ENCODE results near the gene QRFP.
A peak's percentile ranks its signal among the peaks of the same experiment; 100 is the strongest.

Gene QRFP

GRCh38 chr9:130896233-130897014 is at the start of gene QRFP:
Gene QRFP (minus strand): TSS chr9:130896812. CDS start chr9:130893838, 2,974 bp downstream.
- DNase-seq, result no peak

GRCh38 chr9:130945173-130945572 is 48.6 kb upstream of the QRFP start:
- no peak for DNase-seq

- no peak for DNase-seq
Measured at GRCh38 chr9:130944510-130945058, 48.0 kb upstream of the QRFP start.

- DNase-seq, result no peak
Measured at GRCh38 chr9:130943777-130944176, 47.2 kb upstream of the QRFP start.

- no peak for DNase-seq
Measured at GRCh38 chr9:130943221-130943620, 46.6 kb upstream of the QRFP start.

GRCh38 chr9:130942679-130943078 is 46.1 kb upstream of the QRFP start:
- peak; percentile 33 for DNase-seq

- no peak for DNase-seq
Measured at GRCh38 chr9:130942084-130942483, 45.5 kb upstream of the QRFP start.

- no peak for DNase-seq
Measured at GRCh38 chr9:130940693-130941576, 44.3 kb upstream of the QRFP start.

GRCh38 chr9:130940027-130940549 is 43.5 kb upstream of the QRFP start:
- DNase-seq, result no peak

GRCh38 chr9:130939405-130940026 is 42.9 kb upstream of the QRFP start:
- no peak for DNase-seq

- peak; percentile 48 for DNase-seq
Measured at GRCh38 chr9:130938652-130939404, 42.2 kb upstream of the QRFP start, which contains the start of gene FIBCD1. Gene FIBCD1 (minus strand): TSS chr9:130939247. CDS start chr9:130938607, 640 bp downstream.

- no peak for DNase-seq
Measured at GRCh38 chr9:130938184-130938651, 41.6 kb upstream of the QRFP start.

- DNase-seq, result no peak
Measured at GRCh38 chr9:130937146-130938076, 40.8 kb upstream of the QRFP start.

GRCh38 chr9:130936285-130937117 is 39.9 kb upstream of the QRFP start:
- peak; percentile 50 for DNase-seq

GRCh38 chr9:130935648-130936271 is 39.1 kb upstream of the QRFP start:
- peak; percentile 47 for DNase-seq

GRCh38 chr9:130934702-130935647 is 38.4 kb upstream of the QRFP start:
- DNase-seq, result no peak

GRCh38 chr9:130934246-130934645 is 37.6 kb upstream of the QRFP start:
- no peak for DNase-seq

Data from MV-4-11 (cell line).